Measurements from ENCODE around the gene RRP12.

DNA sequence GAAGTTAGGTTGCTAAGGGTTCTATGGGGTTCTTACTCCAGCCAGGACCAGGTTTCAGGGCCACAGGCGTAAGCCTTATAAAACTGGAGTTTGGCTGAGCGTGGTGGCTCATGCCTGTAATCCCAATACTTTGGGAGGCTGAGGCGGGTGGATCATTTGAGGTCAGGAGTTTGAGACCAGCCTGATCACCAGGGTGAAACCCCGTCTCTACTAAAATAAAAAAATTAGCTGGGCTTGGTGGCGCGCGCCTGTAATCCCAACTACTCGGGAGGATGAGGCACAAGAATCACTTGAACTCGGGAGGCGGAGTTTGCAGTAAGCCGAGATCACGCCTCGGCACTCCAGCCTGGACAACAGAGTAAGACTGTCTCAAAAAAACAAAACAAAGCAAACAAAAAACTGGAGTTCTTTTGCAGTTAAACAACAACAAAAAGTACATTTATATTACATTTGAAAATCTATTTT is 347 bp upstream of the RRP12 start:
- TF ChIP-seq, protein P1, sequence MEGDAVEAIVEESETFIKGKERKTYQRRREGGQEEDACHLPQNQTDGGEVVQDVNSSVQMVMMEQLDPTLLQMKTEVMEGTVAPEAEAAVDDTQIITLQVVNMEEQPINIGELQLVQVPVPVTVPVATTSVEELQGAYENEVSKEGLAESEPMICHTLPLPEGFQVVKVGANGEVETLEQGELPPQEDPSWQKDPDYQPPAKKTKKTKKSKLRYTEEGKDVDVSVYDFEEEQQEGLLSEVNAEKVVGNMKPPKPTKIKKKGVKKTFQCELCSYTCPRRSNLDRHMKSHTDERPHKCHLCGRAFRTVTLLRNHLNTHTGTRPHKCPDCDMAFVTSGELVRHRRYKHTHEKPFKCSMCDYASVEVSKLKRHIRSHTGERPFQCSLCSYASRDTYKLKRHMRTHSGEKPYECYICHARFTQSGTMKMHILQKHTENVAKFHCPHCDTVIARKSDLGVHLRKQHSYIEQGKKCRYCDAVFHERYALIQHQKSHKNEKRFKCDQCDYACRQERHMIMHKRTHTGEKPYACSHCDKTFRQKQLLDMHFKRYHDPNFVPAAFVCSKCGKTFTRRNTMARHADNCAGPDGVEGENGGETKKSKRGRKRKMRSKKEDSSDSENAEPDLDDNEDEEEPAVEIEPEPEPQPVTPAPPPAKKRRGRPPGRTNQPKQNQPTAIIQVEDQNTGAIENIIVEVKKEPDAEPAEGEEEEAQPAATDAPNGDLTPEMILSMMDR (IDR thresholded peaks at IDR 0.05) = no peak
- TF ChIP-seq POLR2A (IDR thresholded peaks at IDR 0.05) = peak in 1 of 2 donors; percentile 6

Data from heart left ventricle (tissue), 13 donors.